ENCODE results near the gene ZEB1. TPM values are rescaled to one million over a fixed set of nuclear protein-coding genes. Genes with fewer than 3 reads are reported as not detected.
"Not testable (repeated sequence)": the region's sequence is repeated elsewhere in the genome, so short reads cannot be mapped to it uniquely, and the experiment has no call there.

Gene ZEB1
- total RNA-seq, 2 experiments from 2014 or later: 33.9 to 37.8 TPM

- peaks cover 2% of the 10 kb centered on the region for H3K4me1 Mint-ChIP-seq (ENCODE audit: low read depth)
- peaks cover 35% of the 10 kb centered on the region for H3K36me3 Mint-ChIP-seq
- no peaks in the 10 kb centered on the region for H3K27me3 Mint-ChIP-seq
- ChIA-PET CTCF (no interaction called here), POLR2A (interaction anchor here (0.5 kb wide), 1 partner anchor 516 kb away, joined by 3 read pairs; no protein-coding TSS in a partner anchor)
- intact Hi-C loops (cut with micrococcal nuclease): no loop called here
- H3K9me3 Mint-ChIP-seq: no peaks in the 10 kb centered on the region
- no peak overlapping the region for H3K27ac Mint-ChIP-seq
- H3K4me3 Mint-ChIP-seq: no peak overlapping the region
- no peak for DNase-seq
Measured at GRCh38 chr10:31526178-31526577, 207.2 kb downstream of the ZEB1 start.

- intact Hi-C loops (cut with micrococcal nuclease): no loop called here
- ChIA-PET POLR2A (no interaction called here), CTCF (no interaction called here)
- peaks cover 2% of the 10 kb centered on the region for H3K4me1 Mint-ChIP-seq (ENCODE audit: low read depth)
- no peak overlapping the region for H3K27ac Mint-ChIP-seq
- no peaks in the 10 kb centered on the region for H3K27me3 Mint-ChIP-seq
- H3K36me3 Mint-ChIP-seq: peaks cover 30% of the 10 kb centered on the region
- no peaks in the 10 kb centered on the region for H3K9me3 Mint-ChIP-seq
- no peak overlapping the region for H3K4me3 Mint-ChIP-seq
- no peak for DNase-seq
Measured at GRCh38 chr10:31526681-31527080, 207.7 kb downstream of the ZEB1 start.

- ChIA-PET CTCF (no interaction called here), POLR2A (no interaction called here)
- intact Hi-C loops (cut with micrococcal nuclease): no loop called here
- Mint-ChIP-seq H3K4me1 (ENCODE audit: low read depth) (peaks cover 2% of the 10 kb centered on the region), H3K4me3 (no peak overlapping the region), H3K27me3 (no peaks in the 10 kb centered on the region), H3K27ac (no peak overlapping the region), H3K9me3 (peaks cover 3% of the 10 kb centered on the region), H3K36me3 (peaks cover 21% of the 10 kb centered on the region)
- no peak for DNase-seq
Measured at GRCh38 chr10:31528831-31529230, 209.8 kb downstream of the ZEB1 start.

GRCh38 chr10:31536302-31536701 lies 217.3 kb downstream of the ZEB1 start:
- Mint-ChIP-seq H3K27ac (no peak overlapping the region), H3K36me3 (no peaks in the 10 kb centered on the region), H3K27me3 (peaks cover 2% of the 10 kb centered on the region), H3K4me3 (no peak overlapping the region), H3K4me1 (ENCODE audit: low read depth) (no peaks in the 10 kb centered on the region), H3K9me3 (peaks cover 5% of the 10 kb centered on the region)
- intact Hi-C loops (cut with micrococcal nuclease): no loop called here
- CTCF ChIA-PET: no interaction called here
- no peak for DNase-seq
- POLR2A ChIA-PET: no interaction called here

GRCh38 chr10:31549896-31550295 lies 230.9 kb downstream of the ZEB1 start:
- Mint-ChIP-seq H3K27ac (no peak overlapping the region), H3K36me3 (no peaks in the 10 kb centered on the region), H3K27me3 (peaks cover 2% of the 10 kb centered on the region), H3K4me1 (ENCODE audit: low read depth) (no peaks in the 10 kb centered on the region), H3K9me3 (no peaks in the 10 kb centered on the region), H3K4me3 (no peak overlapping the region)
- CTCF ChIA-PET: no interaction called here
- POLR2A ChIA-PET: no interaction called here
- intact Hi-C loops (cut with micrococcal nuclease): no loop called here
- DNase-seq: no peak

- intact Hi-C loops (cut with micrococcal nuclease): no loop called here
- peaks cover 7% of the 10 kb centered on the region for H3K27me3 Mint-ChIP-seq
- ChIA-PET POLR2A (no interaction called here), CTCF (no interaction called here)
- H3K27ac Mint-ChIP-seq: no peak overlapping the region
- DNase-seq: no peak
- peaks cover 3% of the 10 kb centered on the region for H3K36me3 Mint-ChIP-seq
- H3K4me1 Mint-ChIP-seq (ENCODE audit: low read depth): no peaks in the 10 kb centered on the region
- no peak overlapping the region for H3K4me3 Mint-ChIP-seq
- H3K9me3 Mint-ChIP-seq: peaks cover 31% of the 10 kb centered on the region
Measured at GRCh38 chr10:31554556-31554955, 235.5 kb downstream of the ZEB1 start.

- H3K4me3 Mint-ChIP-seq: no peak overlapping the region
- no peak for DNase-seq
- H3K4me1 Mint-ChIP-seq (ENCODE audit: low read depth): no peaks in the 10 kb centered on the region
- no peak overlapping the region for H3K27ac Mint-ChIP-seq
- ChIA-PET POLR2A (no interaction called here), CTCF (no interaction called here)
- intact Hi-C loops (cut with micrococcal nuclease): no loop called here
- H3K27me3 Mint-ChIP-seq: peaks cover 6% of the 10 kb centered on the region
- H3K9me3 Mint-ChIP-seq: peaks cover 39% of the 10 kb centered on the region
- peaks cover 3% of the 10 kb centered on the region for H3K36me3 Mint-ChIP-seq
Measured at GRCh38 chr10:31557854-31558253, 238.8 kb downstream of the ZEB1 start.

GRCh38 chr10:31568252-31568861 lies 249.3 kb downstream of the ZEB1 start:
- H3K27ac Mint-ChIP-seq; H3K4me3 Mint-ChIP-seq; DNase-seq; H3K4me1 Mint-ChIP-seq (ENCODE audit: low read depth); H3K36me3 Mint-ChIP-seq; intact Hi-C loops (cut with micrococcal nuclease); POLR2A ChIA-PET; H3K9me3 Mint-ChIP-seq; CTCF ChIA-PET: not testable (repeated sequence)
- H3K27me3 Mint-ChIP-seq: peaks cover 21% of the 10 kb centered on the region

- H3K27ac Mint-ChIP-seq: no peak overlapping the region
- no peak overlapping the region for H3K4me3 Mint-ChIP-seq
- peaks cover 8% of the 10 kb centered on the region for H3K9me3 Mint-ChIP-seq
- CTCF ChIA-PET: no interaction called here
- peaks cover 3% of the 10 kb centered on the region for H3K36me3 Mint-ChIP-seq
- peaks cover 3% of the 10 kb centered on the region for H3K27me3 Mint-ChIP-seq
- H3K4me1 Mint-ChIP-seq (ENCODE audit: low read depth): peaks cover 6% of the 10 kb centered on the region
- POLR2A ChIA-PET: no interaction called here
- DNase-seq: no peak
- intact Hi-C loops (cut with micrococcal nuclease): no loop called here
Measured at GRCh38 chr10:31574577-31574976, 255.6 kb downstream of the ZEB1 start.

GRCh38 chr10:31578181-31578852 lies 259.3 kb downstream of the ZEB1 start:
- CTCF ChIA-PET: no interaction called here
- H3K27me3 Mint-ChIP-seq: peaks cover under 1% of the 10 kb centered on the region

GRCh38 chr10:31578951-31579350 lies 259.9 kb downstream of the ZEB1 start:
- intact Hi-C loops (cut with micrococcal nuclease): no loop called here
- ChIA-PET CTCF (no interaction called here), POLR2A (no interaction called here)
- no peak overlapping the region for H3K27ac Mint-ChIP-seq
- peaks cover 3% of the 10 kb centered on the region for H3K36me3 Mint-ChIP-seq
- peaks cover 4% of the 10 kb centered on the region for H3K27me3 Mint-ChIP-seq
- DNase-seq: no peak
- peaks cover 8% of the 10 kb centered on the region for H3K9me3 Mint-ChIP-seq
- peaks cover 6% of the 10 kb centered on the region for H3K4me1 Mint-ChIP-seq (ENCODE audit: low read depth)
- no peak overlapping the region for H3K4me3 Mint-ChIP-seq

More at GRCh38 chr10:31578181-31578852, 259.3 kb downstream of the ZEB1 start:
- no peak for DNase-seq
- POLR2A ChIA-PET: no interaction called here
- Mint-ChIP-seq H3K27ac (no peak overlapping the region), H3K36me3 (peaks cover 3% of the 10 kb centered on the region), H3K4me1 (ENCODE audit: low read depth) (peaks cover 6% of the 10 kb centered on the region), H3K9me3 (peaks cover 8% of the 10 kb centered on the region), H3K4me3 (no peak overlapping the region)
- intact Hi-C loops (cut with micrococcal nuclease): no loop called here
